GM04504 (cell line): ENCODE results near the gene FA2H.

ENCODE experiments used
- DNase-seq: peaks from one replicate; pipeline ENCODE4 v3.0.0-alpha.2; 2012; ENCODE audit warnings: low read depth

The FA2H gene

GRCh38 chr16:74743668-74744299 is 30.8 kb downstream of the FA2H start:
- DNase-seq, result no peak

- no peak for DNase-seq
Measured at GRCh38 chr16:74743045-74743667, 31.5 kb downstream of the FA2H start.

GRCh38 chr16:74742051-74742481 is 32.6 kb downstream of the FA2H start:
- DNase-seq, result no peak

- DNase-seq, result no peak
Measured at GRCh38 chr16:74740795-74741304, 33.8 kb downstream of the FA2H start.

- no peak for DNase-seq
Measured at GRCh38 chr16:74739275-74739674, 35.3 kb downstream of the FA2H start.

GRCh38 chr16:74738816-74739215 is 35.8 kb downstream of the FA2H start:
- DNase-seq, result no peak

- no peak for DNase-seq
Measured at GRCh38 chr16:74738113-74738541, 36.5 kb downstream of the FA2H start.

GRCh38 chr16:74737521-74737920 is 37.1 kb downstream of the FA2H start:
- no peak for DNase-seq

GRCh38 chr16:74736531-74737157 is 38.0 kb downstream of the FA2H start:
- no peak for DNase-seq

GRCh38 chr16:74735554-74735953 is 39.1 kb downstream of the FA2H start:
- no peak for DNase-seq

GRCh38 chr16:74735162-74735452 is 39.5 kb downstream of the FA2H start:
- DNase-seq, result no peak

GRCh38 chr16:74734361-74735161 is 40.1 kb downstream of the FA2H start:
- no peak for DNase-seq

GRCh38 chr16:74732707-74733350 is 41.8 kb downstream of the FA2H start:
- DNase-seq, result no peak

GRCh38 chr16:74731853-74732477 is 42.7 kb downstream of the FA2H start:
- DNase-seq, result no peak

GRCh38 chr16:74729783-74730683 is 44.6 kb downstream of the FA2H start:
- no peak for DNase-seq

GRCh38 chr16:74727903-74728302 is 46.7 kb downstream of the FA2H start:
- DNase-seq, result no peak

GRCh38 chr16:74726716-74727115 is 47.9 kb downstream of the FA2H start:
- no peak for DNase-seq

GRCh38 chr16:74725651-74726455 is 48.8 kb downstream of the FA2H start:
- no peak for DNase-seq

GRCh38 chr16:74724820-74725549 is 49.6 kb downstream of the FA2H start:
- peak; percentile 4 for DNase-seq
